NCI-H1092 treated with DMSO at 0.1 percent for 48 hours (cell line): ENCODE results near the gene KIF5A.

Experiments
- DNase-seq: peaks from one replicate; lab custom pipeline; 2025; lab: John Stamatoyannopoulos, UW

The KIF5A gene

GRCh38 chr12:57620245-57620935 lies 70.5 kb downstream of the KIF5A start:
- DNase-seq: no peak

DNA sequence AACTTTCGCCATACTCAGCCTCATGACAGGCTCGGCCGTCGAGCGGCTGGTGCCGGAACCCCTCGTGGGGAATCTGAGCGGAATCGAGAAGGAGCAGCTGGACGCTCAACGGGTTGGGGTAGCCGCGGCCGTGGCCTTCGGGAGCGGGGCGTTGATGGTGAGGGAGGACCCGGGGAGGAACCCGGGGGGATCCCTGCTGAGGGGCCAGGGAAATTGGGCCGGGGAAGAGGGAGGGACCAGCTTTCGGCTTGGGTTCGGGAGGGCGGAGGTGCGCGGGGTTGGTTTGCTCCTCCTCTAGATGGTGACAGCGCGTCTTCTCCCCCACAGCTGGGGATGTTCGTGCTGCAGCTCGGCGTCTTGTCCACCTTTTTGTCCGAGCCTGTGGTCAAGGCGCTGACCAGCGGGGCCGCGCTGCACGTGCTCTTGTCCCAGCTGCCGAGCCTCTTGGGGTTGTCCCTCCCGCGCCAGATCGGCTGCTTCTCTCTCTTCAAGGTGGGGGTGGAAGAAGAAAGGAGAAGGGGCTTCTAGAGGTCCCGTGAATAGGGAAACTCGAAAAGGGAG lies 71.2 kb downstream of the KIF5A start:
- DNase-seq: no peak

DNA sequence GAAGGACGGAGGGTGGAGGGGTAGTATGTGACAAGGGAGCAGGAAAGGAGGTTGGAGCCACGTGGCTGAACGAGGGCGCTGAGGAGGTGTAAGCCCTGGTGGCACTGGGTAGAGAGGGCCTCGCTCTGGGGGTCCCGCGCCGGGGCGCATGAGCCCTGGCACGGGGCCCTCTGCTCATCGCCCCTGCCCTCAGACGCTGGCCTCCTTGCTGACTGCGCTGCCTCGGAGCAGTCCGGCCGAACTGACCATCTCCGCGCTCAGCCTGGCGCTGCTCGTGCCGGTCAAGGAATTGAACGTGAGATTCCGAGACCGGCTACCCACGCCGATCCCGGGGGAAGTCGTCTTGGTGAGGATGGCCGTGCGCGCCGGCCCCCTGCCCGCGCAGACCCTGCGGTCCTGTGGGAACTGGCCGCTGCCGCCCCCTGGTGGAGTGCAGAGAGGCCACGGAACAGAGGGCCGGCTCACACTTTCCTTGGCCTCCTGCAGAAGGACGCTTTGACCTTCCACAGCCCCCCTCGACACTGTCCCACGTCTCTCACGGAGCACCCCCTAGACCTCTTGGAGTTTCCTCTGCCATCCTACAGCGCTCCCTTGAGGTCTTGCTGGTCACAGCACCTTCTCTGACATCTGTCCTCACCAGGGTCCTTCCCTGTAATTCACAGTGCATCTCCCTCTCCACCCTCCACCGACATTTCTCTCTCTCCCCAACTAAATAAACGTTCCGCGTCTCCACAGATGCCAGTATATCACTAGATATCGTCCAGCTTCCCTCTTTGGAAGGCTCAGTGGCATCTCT lies 71.9 kb downstream of the KIF5A start:
- peak; percentile 17 for DNase-seq

GRCh38 chr12:57622293-57623245 lies 72.7 kb downstream of the KIF5A start:
- DNase-seq: no peak

DNA sequence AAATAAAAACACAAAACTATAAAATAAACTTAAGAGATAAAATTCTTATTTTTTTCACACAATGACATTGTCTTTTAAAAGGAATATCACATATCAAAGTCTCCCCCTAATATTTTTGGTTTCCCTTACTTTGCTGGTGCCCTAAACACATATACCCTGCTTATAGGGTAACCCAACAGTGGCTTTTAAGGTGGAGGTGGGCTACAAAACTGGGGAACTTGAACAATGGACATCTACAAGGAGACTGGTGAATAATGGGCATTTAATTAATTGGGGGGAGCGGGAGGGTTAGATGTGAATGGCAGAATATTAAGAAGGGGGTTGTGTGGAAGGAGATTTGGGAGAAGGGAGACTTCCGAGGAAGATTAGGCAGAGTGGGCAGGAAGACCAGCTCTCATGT lies 73.5 kb downstream of the KIF5A start:
- no peak for DNase-seq

GRCh38 chr12:57623811-57624390 lies 74.1 kb downstream of the KIF5A start:
- DNase-seq: no peak

DNA sequence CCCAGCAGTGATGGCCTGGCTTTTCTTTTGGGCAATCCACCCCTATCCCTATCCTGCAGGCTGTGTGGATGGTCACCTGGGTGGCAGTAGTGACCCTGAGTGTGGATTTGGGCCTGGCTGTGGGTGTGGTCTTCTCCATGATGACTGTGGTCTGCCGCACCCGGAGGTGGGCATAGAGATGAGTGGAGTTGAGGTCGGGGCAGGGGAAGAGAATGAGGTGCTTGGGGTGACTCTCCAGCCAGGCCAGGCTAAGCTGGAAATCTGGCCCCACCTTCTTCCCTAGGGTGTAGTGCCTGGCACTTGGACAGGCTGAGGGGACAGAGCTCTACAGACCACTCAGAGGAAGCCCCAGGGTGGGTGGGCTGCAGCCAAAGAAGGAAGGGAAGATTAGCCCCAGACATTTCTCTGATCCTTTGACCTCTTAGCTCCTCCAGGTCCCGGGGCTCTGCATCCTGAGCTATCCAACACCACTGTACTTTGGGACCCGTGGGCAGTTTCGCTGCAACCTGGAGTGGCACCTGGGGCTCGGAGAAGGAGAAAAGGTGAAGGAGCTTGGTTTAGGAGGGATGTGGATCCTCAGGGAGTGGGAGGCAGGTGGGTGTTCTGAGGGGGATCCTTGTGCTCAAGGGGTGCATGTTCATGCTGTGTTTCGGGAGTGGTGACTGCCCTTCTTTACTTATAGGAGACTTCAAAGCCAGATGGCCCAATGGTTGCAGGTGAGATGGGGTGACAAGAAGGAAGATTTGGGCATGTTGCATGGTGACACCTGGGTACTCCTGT lies 74.8 kb downstream of the KIF5A start:
- no peak for DNase-seq

DNA sequence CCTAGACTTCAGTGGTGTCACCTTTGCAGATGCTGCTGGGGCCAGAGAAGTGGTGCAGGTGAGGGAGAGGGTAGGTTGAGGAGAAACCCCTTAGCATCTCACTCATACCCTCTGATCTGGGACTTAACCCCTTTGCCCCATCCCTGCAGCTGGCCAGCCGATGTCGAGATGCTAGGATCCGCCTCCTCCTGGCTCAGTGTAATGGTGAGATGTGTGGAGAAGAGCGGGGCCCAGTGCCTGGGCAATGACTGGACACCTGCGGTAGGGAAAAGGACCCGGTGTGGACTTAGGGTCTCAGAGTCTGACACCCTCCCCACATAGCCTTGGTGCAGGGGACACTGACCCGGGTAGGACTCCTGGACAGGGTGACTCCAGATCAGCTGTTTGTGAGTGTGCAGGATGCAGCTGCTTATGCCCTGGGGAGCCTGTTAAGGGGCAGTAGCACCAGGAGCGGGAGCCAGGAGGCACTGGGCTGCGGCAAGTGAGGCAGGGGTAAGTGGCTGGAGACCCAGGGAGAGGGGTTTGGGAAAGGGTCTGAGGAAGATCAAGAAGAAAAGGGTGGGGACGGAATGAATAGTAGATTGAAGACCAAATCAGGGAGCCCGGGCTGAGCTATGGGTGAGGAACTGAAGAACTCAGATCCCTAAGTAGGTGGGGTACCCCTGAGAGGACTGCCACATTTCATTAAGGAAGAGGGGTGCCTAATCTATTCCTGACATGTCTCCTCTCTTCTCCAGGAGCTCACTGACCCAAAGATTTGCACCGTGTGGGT lies 75.6 kb downstream of the KIF5A start:
- DNase-seq: no peak

DNA sequence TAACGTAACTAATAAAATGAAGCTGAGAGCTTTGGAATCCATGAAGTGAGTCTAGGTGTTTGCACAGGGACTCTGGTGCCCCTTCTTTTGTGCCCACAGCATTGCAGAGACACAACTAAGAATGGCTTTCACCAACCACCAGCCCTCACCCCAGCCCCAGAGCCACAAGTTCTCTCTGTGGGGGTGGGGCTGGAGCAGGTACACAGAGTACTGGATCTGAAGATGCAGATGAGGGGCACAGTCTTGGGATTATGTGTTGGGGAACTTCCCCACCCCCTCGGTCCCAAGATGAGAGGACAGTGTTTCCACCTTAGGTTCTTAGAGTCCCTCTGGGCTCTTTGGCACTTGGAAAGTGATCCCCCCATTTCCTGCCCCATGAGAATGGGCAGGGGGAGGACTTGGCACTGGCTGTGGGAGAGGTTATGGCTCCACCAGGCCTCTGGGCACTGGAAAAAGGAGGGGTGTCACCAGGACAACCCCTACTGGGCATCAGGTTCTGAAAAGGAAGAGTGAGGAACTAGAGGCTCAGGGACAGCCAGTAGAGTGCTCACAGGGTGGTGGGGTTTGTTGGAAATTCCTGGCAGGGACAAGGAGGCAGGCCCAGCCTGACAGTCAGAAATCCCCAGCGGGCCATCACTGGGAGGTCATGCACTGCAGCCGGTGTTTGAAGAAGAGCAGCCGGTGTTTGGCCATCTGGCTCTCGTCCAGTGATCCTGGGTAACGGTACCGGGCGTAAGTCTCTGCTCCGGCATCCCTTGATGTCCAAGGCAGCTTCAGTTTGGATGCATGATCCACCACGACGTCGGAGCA lies 76.5 kb downstream of the KIF5A start:
- no peak for DNase-seq

GRCh38 chr12:57626921-57627445 lies 77.1 kb downstream of the KIF5A start:
- DNase-seq: no peak

DNA sequence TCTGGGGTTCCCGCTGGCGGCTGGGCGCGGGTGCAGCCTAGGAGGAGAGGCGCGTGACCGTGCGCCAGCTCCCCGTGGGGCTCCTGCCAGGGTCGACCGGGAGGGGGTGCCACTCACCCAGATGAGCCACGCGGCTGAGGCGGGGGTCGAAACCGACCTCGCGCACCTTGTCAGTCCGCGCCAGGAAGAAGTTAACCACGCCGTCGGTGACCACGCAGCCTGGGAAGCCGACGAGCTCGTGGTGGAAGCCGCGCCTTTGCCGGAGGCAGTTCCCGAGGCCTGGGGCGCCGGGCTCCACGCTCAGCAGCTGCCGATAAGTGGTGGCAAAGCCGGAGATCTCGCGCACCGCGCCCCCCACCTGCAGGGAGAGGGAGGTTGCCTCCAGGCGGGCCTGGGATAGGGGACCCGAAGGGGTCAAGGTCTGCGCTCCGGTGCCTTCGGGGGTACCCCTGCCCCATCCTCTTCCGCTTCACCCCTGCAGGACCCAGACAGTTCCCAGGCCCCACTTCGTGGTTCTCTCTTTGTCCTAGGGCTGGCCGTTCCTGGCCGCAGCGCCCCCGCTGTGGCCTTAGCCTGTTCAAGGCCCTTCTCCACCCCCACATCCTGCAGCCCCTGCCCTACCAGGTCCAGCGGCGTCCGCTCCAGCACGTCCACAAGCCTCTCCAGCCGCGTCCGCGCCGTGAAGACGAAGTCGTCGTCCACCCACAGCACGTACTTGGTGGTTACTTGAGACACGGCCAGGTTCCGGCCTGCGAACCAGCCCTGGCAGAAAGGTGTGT lies 77.8 kb downstream of the KIF5A start:
- DNase-seq: no peak

- no peak for DNase-seq
Measured at GRCh38 chr12:57628280-57629191, 78.7 kb downstream of the KIF5A start.

- DNase-seq: no peak
Measured at GRCh38 chr12:57629897-57630471, 80.1 kb downstream of the KIF5A start.

DNA sequence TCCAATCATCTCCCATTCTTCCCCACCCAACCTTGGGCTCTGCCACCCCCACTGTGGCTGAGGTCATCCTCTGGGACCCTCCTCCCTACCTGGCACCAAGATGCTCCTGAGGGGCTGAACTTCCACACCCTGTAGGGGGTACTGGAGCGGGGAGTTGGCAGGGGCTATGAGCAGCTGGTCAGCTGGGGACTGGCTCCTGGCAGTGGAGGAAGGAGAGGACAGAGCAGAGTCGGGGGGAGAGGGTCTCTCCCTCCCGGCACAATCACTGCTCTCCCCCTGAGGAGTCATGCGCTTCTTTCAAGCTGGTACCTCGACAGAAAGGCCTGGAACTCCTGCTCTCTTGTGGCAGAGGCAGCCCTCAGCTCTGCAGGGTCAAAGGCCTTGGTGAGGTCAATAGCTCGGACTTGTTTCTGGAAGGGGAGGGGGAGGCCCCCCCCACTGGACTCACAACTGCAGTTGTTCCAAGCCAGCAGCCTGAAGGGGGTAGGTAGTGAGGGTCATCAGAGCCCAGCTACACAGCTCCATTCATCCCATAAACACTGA lies 81.1 kb downstream of the KIF5A start:
- DNase-seq: no peak

- no peak for DNase-seq
Measured at GRCh38 chr12:57631566-57632072, 81.8 kb downstream of the KIF5A start.
